GM23248 (cell line): Measurements from ENCODE around the gene DDX28.

ENCODE experiments used
- EZH2 ChIP-seq: fragments of 200-600 bp; sonication (generic); IDR thresholded peaks from 2 replicates; pipeline ENCODE4 v1.6.1; 2018; ENCODE audit warnings: antibody characterized with exemption, mild to moderate bottlenecking; ENCODE audit not compliant: insufficient read depth, poor library complexity, severe bottlenecking
- EZH2phosphoT487 ChIP-seq: fragments of 200-600 bp; sonication (generic); IDR thresholded peaks from 2 replicates; pipeline ENCODE4 v1.6.1; 2018; ENCODE audit warnings: antibody characterized with exemption, moderate library complexity, mild to moderate bottlenecking, low read depth; ENCODE audit not compliant: insufficient read depth

- no peak for TF ChIP-seq EZH2
- TF ChIP-seq EZH2phosphoT487, result no peak
Measured at GRCh38 chr16:67999985-68000384, 23.0 kb downstream of the DDX28 start.
